CMK (cell line): ENCODE results near the gene GNAI3.

ENCODE experiments used
- DNase-seq: peaks from one replicate; pipeline ENCODE4 v3.0.0-alpha.2; 2010; ENCODE audit warnings: low read depth

GNAI3 gene

GRCh38 chr1:109624201-109625010, 76.0 kb downstream of the GNAI3 start:
- no peak for DNase-seq

GRCh38 chr1:109625176-109625575, 76.8 kb downstream of the GNAI3 start:
- DNase-seq, result no peak

DNA sequence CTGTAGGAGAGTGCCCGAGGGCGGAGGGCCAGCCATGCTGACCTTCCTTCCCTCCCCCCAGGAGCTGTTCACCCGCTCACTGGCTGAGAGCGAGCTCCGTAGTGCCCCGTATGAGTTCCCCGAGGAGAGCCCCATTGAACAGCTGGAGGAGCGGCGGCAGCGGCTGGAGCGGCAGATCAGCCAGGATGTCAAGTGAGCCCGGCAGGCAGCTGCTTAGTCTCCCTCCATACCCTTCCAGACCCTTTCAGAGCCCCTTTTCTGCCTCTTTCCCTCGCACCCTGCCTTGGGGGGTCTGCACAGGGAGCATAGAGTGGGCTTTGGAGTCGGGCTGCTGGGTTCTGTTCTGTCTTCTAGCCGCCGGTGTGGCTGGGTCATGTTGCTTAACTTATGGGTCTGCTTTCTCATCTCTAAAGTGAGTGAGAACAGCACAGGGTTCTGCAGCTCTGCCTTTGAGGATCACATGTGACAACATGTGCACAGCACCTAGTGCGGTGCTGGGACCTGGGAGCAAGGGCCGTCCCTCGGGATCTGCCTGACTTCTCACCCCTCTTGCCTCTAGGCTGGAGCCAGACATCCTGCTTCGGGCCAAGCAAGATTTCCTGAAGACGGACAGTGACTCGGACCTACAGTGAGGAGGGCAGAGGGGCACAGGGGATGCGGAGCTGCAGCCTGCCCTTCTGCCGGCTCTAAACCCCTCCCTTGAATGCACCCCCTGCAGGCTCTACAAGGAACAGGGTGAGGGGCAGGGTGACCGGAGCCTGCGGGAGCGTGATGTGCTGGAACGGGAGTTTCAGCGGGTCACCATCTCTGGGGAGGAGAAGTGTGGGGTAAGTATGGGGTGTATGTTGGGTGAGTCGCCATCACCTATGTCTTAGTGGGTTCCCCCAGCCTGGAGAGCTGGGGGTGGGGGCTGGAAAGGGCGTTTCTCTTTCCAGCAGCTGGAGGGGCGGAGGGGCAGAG, 77.5 kb downstream of the GNAI3 start:
- DNase-seq, result no peak

- DNase-seq, result no peak
Observed at GRCh38 chr1:109626682-109627408, 78.4 kb downstream of the GNAI3 start.

DNA sequence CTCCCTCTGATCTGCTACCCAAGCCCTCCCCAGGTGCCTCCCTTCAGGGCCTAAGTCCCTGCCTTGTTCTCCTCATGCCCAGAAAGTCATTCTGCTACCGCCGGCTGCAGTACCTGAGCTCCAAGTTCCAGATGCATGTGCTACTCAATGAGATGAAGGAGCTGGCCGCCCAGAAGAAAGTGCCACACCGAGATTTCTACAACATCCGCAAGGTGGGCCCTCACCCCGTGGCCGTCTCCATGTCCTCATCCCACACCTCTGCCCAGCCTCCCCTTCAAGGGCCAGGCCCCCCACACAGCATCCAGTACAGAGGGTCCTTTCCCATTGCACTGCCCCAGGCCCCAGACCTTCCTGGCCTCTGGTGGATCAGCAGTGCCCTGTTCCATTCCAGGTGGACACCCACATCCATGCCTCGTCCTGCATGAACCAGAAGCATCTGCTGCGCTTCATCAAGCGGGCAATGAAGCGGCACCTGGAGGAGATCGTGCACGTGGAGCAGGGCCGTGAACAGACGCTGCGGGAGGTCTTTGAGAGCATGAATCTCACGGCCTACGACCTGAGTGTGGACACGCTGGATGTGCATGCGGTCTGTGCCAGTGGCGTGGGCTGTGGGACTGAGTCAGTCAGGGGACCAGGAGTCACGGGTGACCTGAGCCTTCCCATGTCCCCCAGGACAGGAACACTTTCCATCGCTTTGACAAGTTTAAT, 79.4 kb downstream of the GNAI3 start:
- no peak for DNase-seq

GRCh38 chr1:109628540-109629321, 80.3 kb downstream of the GNAI3 start:
- DNase-seq, result no peak

GRCh38 chr1:109629372-109630030, 81.1 kb downstream of the GNAI3 start:
- DNase-seq, result no peak

- DNase-seq, result no peak
Observed at GRCh38 chr1:109630081-109630897, 81.9 kb downstream of the GNAI3 start.

DNA sequence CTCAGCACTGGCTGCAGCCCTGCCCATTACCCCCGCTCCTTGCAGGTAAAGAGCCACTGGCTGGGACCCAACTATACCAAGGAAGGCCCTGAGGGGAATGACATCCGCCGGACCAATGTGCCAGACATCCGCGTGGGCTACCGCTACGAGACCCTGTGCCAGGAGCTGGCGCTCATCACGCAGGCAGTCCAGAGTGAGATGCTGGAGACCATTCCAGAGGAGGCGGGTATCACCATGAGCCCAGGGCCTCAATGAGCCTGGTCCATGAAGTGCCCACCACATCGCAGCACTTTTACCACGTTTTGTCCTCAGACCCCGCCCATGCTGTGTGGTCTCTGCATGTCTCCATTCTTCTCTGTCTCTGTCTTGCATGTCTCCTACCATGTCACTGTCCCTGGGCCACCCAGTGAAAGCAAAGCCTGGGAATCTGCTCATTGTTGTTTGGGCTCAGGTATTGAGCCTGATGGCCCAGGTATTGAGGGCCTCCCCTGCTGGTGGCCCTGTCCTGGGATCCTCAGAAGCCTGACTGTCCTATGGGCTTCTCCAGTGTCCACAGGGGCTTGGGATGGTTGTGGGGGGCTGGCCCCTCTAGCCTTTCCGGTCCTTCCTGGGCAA, 82.6 kb downstream of the GNAI3 start:
- DNase-seq, result no peak

GRCh38 chr1:109631513-109632505, 83.4 kb downstream of the GNAI3 start:
- no peak for DNase-seq

DNA sequence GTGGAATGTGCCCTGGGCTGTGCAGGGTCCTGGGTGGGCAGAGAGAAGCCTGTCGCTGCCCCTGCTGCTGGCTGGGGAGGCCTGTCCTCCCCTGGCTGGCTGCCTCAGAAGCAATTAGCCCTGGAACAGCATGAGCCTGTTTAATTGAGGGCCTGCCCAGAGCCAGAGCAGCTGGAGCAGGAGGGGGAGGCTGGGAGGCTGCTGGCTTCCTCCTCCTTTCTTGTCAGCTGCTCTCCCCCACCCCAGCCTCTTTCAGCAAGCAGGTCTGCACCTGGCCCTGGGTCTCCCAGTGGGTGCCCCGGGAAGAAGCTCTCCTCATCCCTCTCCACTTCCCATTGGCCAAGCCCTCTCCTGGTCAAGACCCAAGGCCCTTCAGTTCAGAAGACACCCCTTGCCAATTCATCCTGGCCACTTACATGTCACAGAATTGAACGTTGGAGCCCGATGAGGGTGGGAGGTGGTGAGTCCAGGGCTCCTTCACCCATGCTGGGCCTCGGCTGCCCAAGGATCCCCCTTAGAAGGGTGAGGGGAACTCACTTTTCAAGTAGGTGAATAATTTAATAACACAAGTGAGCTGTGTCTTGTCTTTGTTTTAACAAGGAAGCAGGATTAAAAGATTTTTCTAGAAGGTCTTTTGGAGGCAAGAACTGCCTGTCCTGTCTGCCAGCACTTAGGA, 84.4 kb downstream of the GNAI3 start:
- DNase-seq, result no peak

- DNase-seq, result no peak
Observed at GRCh38 chr1:109634292-109634691, 85.9 kb downstream of the GNAI3 start.

- DNase-seq, result no peak
Observed at GRCh38 chr1:109634771-109635750, 86.6 kb downstream of the GNAI3 start.

DNA sequence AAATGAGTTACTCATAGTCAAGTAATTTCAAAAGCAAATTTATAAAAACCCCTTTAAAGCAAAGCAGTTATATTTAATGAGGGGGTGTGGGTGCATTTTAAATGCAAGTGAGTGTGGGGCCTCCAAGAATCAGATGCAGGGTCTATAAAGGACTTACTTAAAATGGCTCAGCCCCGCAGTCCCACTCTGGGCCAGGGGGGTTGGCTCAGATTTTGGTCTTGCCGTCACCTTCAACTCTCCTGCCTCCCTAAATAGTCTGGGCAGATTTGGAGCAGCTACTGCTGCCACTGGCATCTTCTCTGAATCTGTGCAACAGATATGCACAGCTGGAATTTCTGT, 87.4 kb downstream of the GNAI3 start:
- DNase-seq, result no peak

DNA sequence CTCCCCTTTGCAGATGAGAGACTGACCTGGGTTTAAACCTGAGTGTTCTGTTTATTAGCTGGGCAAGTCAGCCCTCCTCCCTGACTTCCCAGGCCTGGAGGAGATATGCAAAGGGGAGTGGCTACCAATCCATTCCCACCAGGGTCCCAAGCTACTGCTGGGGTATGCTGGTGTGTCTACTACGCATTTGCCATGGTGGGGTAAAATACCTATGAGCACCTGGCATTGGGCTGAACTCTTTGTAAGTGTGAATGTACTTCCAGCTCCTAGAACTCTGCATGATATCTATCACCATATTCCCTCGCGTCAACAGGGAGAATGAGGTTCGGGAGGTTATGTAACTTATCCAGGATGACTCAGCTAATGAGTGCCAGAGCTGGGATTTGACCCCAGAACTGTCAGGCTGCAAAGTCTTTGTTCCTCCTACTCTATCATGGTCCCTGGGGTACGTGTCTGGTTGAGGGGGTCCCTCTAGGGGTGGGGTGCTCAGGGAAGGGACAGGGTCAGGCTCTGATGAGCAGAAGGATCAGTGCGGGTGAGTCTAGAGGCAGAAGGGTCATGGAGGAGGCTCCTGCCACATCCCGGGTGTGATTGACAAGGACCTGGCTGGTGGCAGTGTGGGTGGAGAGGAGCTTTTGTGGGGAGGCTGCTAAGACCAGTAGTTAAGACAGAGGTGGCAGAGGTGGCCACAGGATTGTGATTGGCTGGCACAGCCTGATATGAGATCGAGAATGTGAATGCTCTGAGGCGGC, 88.0 kb downstream of the GNAI3 start:
- no peak for DNase-seq
